Mesothelial cell of epicardium (in vitro differentiated cells): ENCODE results near the gene NCAM1. TPM values are rescaled to one million over a fixed set of nuclear protein-coding genes. Genes with fewer than 3 reads are reported as not detected.
A peak's percentile ranks its signal among the peaks of the same experiment; 100 is the strongest.

ENCODE experiments used
- DNase-seq, 2 experiments: peaks; one replicate each; pipeline ENCODE4 v3.0.0; 2021; ENCODE audit warnings: low spot score in 2 of 2; ENCODE audit not compliant: unreplicated experiment in 2 of 2
- H3K27ac Mint-ChIP-seq: 2 replicates; pipeline ENCODE4 v1.8.0; 2021; ENCODE audit warnings: mixed read lengths
- H3K27me3 Mint-ChIP-seq: 2 replicates; pipeline ENCODE4 v1.8.0; 2021; ENCODE audit warnings: low read depth, mixed read lengths
- H3K36me3 Mint-ChIP-seq: 2 replicates; pipeline ENCODE4 v1.8.0; 2021; ENCODE audit warnings: mixed read lengths
- H3K4me1 Mint-ChIP-seq: 2 replicates; pipeline ENCODE4 v1.8.0; 2021; ENCODE audit warnings: mixed read lengths
- H3K4me3 Mint-ChIP-seq: 2 replicates; pipeline ENCODE4 v1.8.0; 2021; ENCODE audit warnings: mild to moderate bottlenecking, moderate library complexity, mixed read lengths
- H3K9me3 Mint-ChIP-seq: 2 replicates; pipeline ENCODE4 v1.8.0; 2021; ENCODE audit warnings: mixed read lengths
- CTCF ChIP-seq: fragments of 200-600 bp; sonication (generic); IDR thresholded peaks from one replicate; pipeline ENCODE4 v1.5.0; 2021; ENCODE audit warnings: antibody characterized with exemption; ENCODE audit not compliant: unreplicated experiment
- total RNA-seq: library from RNA; stranded (reverse); gene quantifications from 3 replicates; pipeline ENCODE4 v1.2.1, GENCODE V29; 2021

The NCAM1 gene
- total RNA-seq, 1 donor from 2014 or later: 139 TPM

GRCh38 chr11:112946866-112947265, 14.4 kb upstream of the NCAM1 start:
- peaks cover 12% of the 10 kb centered on the region for H3K4me1 Mint-ChIP-seq
- H3K27me3 Mint-ChIP-seq: peaks cover 34% of the 10 kb centered on the region
- H3K27ac Mint-ChIP-seq: no peak overlapping the region
- no peaks in the 10 kb centered on the region for H3K9me3 Mint-ChIP-seq
- TF ChIP-seq CTCF: no peak
- H3K4me3 Mint-ChIP-seq: no peak overlapping the region
- no peak for DNase-seq
- no peaks in the 10 kb centered on the region for H3K36me3 Mint-ChIP-seq

- H3K4me3 Mint-ChIP-seq: no peak overlapping the region
- H3K9me3 Mint-ChIP-seq: peaks cover 5% of the 10 kb centered on the region
- TF ChIP-seq CTCF: no peak
- no peaks in the 10 kb centered on the region for H3K36me3 Mint-ChIP-seq
- H3K27me3 Mint-ChIP-seq: peaks cover 42% of the 10 kb centered on the region
- peaks cover 11% of the 10 kb centered on the region for H3K4me1 Mint-ChIP-seq
- DNase-seq: no peak
- no peak overlapping the region for H3K27ac Mint-ChIP-seq
Measured at GRCh38 chr11:112949781-112950575, 11.2 kb upstream of the NCAM1 start.

- Mint-ChIP-seq H3K4me1 (peaks cover 15% of the 10 kb centered on the region), H3K27ac (no peak overlapping the region), H3K27me3 (peaks cover 52% of the 10 kb centered on the region), H3K9me3 (peaks cover 9% of the 10 kb centered on the region), H3K36me3 (no peaks in the 10 kb centered on the region), H3K4me3 (no peak overlapping the region)
- peak; percentile 27 for TF ChIP-seq CTCF
- DNase-seq: no peak
Measured at GRCh38 chr11:112958670-112959069, 2.5 kb upstream of the NCAM1 start.

- H3K27ac Mint-ChIP-seq: peak overlapping the region; percentile 73
Measured at GRCh38 chr11:112961751-112962578, 745 bp downstream of the NCAM1 start.

More at GRCh38 chr11:112961751-112962578, 745 bp downstream of the NCAM1 start:
- peaks cover 37% of the 10 kb centered on the region for H3K4me1 Mint-ChIP-seq
- no peaks in the 10 kb centered on the region for H3K9me3 Mint-ChIP-seq
- peak overlapping the region; percentile 92 for H3K4me3 Mint-ChIP-seq
- peak; percentile 31 to 53 for DNase-seq
- H3K27me3 Mint-ChIP-seq: peaks cover 41% of the 10 kb centered on the region
- TF ChIP-seq CTCF: no peak
- H3K36me3 Mint-ChIP-seq: no peaks in the 10 kb centered on the region
